Measurements from ENCODE around the gene STAC3. TPM values are rescaled to one million over a fixed set of nuclear protein-coding genes. Genes with fewer than 3 reads are reported as not detected.

The STAC3 gene
- polyA plus RNA-seq, 1 experiment: 0.48 TPM

GRCh38 chr12:57208631-57209282, 42.2 kb downstream of the STAC3 start:
- peaks cover 74% of the 10 kb centered on the region for H3K36me3 ChIP-seq (ENCODE audit: control insufficient read depth, insufficient read depth, low read length)
- CTCF ChIA-PET: interaction anchor here (14.9 kb wide), 1 partner anchor 33 kb away, joined by 334 read pairs; a partner anchor contains a TSS
- POLR2A ChIA-PET: no interaction called here
- TF ChIP-seq, protein P1, sequence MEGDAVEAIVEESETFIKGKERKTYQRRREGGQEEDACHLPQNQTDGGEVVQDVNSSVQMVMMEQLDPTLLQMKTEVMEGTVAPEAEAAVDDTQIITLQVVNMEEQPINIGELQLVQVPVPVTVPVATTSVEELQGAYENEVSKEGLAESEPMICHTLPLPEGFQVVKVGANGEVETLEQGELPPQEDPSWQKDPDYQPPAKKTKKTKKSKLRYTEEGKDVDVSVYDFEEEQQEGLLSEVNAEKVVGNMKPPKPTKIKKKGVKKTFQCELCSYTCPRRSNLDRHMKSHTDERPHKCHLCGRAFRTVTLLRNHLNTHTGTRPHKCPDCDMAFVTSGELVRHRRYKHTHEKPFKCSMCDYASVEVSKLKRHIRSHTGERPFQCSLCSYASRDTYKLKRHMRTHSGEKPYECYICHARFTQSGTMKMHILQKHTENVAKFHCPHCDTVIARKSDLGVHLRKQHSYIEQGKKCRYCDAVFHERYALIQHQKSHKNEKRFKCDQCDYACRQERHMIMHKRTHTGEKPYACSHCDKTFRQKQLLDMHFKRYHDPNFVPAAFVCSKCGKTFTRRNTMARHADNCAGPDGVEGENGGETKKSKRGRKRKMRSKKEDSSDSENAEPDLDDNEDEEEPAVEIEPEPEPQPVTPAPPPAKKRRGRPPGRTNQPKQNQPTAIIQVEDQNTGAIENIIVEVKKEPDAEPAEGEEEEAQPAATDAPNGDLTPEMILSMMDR (IDR thresholded peaks at IDR 0.05; ENCODE audit: insufficient read depth, low read depth, low read length): no peak
- H3K27me3 ChIP-seq (ENCODE audit: control insufficient read depth, insufficient read depth, low read length): no peaks in the 10 kb centered on the region
- H3K4me3 ChIP-seq (ENCODE audit: low read depth, low read length): no peak overlapping the region
- no peak for DNase-seq (ENCODE audit: low read depth)

GRCh38 chr12:57207731-57208630, 43.0 kb downstream of the STAC3 start:
- H3K27me3 ChIP-seq (ENCODE audit: control insufficient read depth, insufficient read depth, low read length): no peaks in the 10 kb centered on the region
- H3K36me3 ChIP-seq (ENCODE audit: control insufficient read depth, insufficient read depth, low read length): peaks cover 77% of the 10 kb centered on the region
- TF ChIP-seq, protein P1 (IDR thresholded peaks at IDR 0.05; ENCODE audit: insufficient read depth, low read depth, low read length): no peak
- no peak overlapping the region for H3K4me3 ChIP-seq (ENCODE audit: low read depth, low read length)
- DNase-seq (ENCODE audit: low read depth): no peak
- POLR2A ChIA-PET: no interaction called here
- CTCF ChIA-PET: interaction anchor here (0.8 to 14.9 kb wide), 3 partner anchors 11 to 84 kb away, joined by 3 to 334 read pairs (median 3); a partner anchor contains a TSS

DNA sequence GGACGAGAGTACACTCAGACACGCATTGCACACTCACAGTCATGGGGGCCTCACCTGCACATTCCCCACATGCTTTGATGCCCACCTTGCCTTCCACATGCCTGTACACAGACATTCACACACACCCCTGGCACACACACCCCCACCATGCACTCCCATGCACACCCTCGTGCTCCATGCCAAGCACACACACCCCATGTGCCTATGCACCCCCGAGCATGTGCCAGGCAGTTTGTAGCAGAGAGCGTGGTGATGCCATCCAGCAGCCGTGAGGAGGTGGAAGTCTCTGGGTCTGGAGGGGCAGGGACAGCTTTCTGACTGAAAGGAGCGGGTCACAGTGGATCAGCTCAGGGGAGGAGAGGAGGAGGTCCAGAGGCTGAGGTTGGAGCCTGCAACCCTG, 45.1 kb downstream of the STAC3 start:
- Histone ChIP-seq H3K27me3 (ENCODE audit: control insufficient read depth, insufficient read depth, low read length) (no peaks in the 10 kb centered on the region), H3K4me3 (ENCODE audit: low read depth, low read length) (no peak overlapping the region), H3K36me3 (ENCODE audit: control insufficient read depth, insufficient read depth, low read length) (peaks cover 85% of the 10 kb centered on the region)
- no peak for DNase-seq (ENCODE audit: low read depth)
- TF ChIP-seq, protein P1 (IDR thresholded peaks at IDR 0.05; ENCODE audit: insufficient read depth, low read depth, low read length): no peak
- ChIA-PET CTCF (interaction anchor here (1.2 to 14.9 kb wide), 2 partner anchors 34 to 36 kb away, joined by 3 to 334 read pairs; a partner anchor contains a TSS), POLR2A (no interaction called here)

DNA sequence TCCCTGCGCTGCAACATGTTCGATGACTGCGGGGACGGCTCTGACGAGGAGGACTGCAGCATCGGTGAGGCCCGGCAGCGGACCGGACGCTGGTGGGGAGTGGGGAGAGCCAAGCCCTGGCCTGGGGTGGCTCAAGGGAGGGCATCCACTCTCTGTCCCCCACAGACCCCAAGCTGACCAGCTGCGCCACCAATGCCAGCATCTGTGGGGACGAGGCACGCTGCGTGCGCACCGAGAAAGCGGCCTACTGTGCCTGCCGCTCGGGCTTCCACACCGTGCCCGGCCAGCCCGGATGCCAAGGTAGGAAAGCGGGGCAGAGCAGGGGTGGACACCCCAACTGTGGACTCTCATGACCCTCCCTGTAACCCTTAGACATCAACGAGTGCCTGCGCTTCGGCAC, 45.8 kb downstream of the STAC3 start:
- no peak for DNase-seq (ENCODE audit: low read depth)
- TF ChIP-seq, protein P1 (IDR thresholded peaks at IDR 0.05; ENCODE audit: insufficient read depth, low read depth, low read length): no peak
- H3K4me3 ChIP-seq (ENCODE audit: low read depth, low read length): no peak overlapping the region
- CTCF ChIA-PET: interaction anchor here (1.2 to 14.9 kb wide), 2 partner anchors 33 to 37 kb away, joined by 3 to 334 read pairs; a partner anchor contains a TSS
- POLR2A ChIA-PET: no interaction called here
- H3K36me3 ChIP-seq (ENCODE audit: control insufficient read depth, insufficient read depth, low read length): peaks cover 87% of the 10 kb centered on the region
- H3K27me3 ChIP-seq (ENCODE audit: control insufficient read depth, insufficient read depth, low read length): no peaks in the 10 kb centered on the region

- ChIA-PET POLR2A (no interaction called here), CTCF (no interaction called here)
- TF ChIP-seq, protein P1 (IDR thresholded peaks at IDR 0.05; ENCODE audit: insufficient read depth, low read depth, low read length): no peak
- Histone ChIP-seq H3K27me3 (ENCODE audit: control insufficient read depth, insufficient read depth, low read length) (no peaks in the 10 kb centered on the region), H3K4me3 (ENCODE audit: low read depth, low read length) (no peak overlapping the region), H3K36me3 (ENCODE audit: control insufficient read depth, insufficient read depth, low read length) (peaks cover 87% of the 10 kb centered on the region)
- DNase-seq (ENCODE audit: low read depth): no peak
Observed at GRCh38 chr12:57204454-57204853, 46.5 kb downstream of the STAC3 start.
